ENCODE measurements around the gene HOPX. TPM values are rescaled to one million over a fixed set of nuclear protein-coding genes. Genes with fewer than 3 reads are reported as not detected.

Gene HOPX
- total RNA-seq, 1 experiment from 2014 or later = not detected

GRCh38 chr4:56622176-56622575, 58.9 kb downstream of the HOPX start:
- H3K36me3 Mint-ChIP-seq (ENCODE audit: insufficient read depth in 1 of 3, low read depth in 3 of 3) = peaks cover 10 to 25% (median 25%) of the 10 kb centered on the region in 3 experiments
- Histone ChIP-seq H3K18ac (ENCODE audit: insufficient read length, low read depth, low read length) (no peak overlapping the region), H2BK15ac (ENCODE audit: low read depth, low read length) (no peak overlapping the region), H4K91ac (ENCODE audit: insufficient read length, low read depth, low read length) (no peak overlapping the region), H3K9ac (ENCODE audit: extremely low read depth, insufficient read length, low read length) (no peak overlapping the region), H3K23me2 (ENCODE audit: insufficient read length, low read depth, low read length, poor library complexity, severe bottlenecking) (no peaks in the 10 kb centered on the region), H2BK12ac (ENCODE audit: insufficient read length, low read depth, low read length) (no peak overlapping the region), H4K20me1 (ENCODE audit: control insufficient read depth, insufficient read depth, insufficient read length) (no peaks in the 10 kb centered on the region), H3K79me2 (ENCODE audit: insufficient read depth, low read length) (no peaks in the 10 kb centered on the region), H3K9me3 (ENCODE audit: control insufficient read depth, low read depth, low read length) (no peaks in the 10 kb centered on the region), H3K79me1 (ENCODE audit: insufficient read depth, low read depth, low read length, poor library complexity, severe bottlenecking) (no peaks in the 10 kb centered on the region), H2BK120ac (ENCODE audit: low read depth, low read length, poor library complexity, severe bottlenecking) (no peak overlapping the region), H3K27me3 (ENCODE audit: insufficient read depth, low read length) (no peaks in the 10 kb centered on the region), H3K4ac (ENCODE audit: low read depth, low read length) (no peak overlapping the region), H2AFZ (ENCODE audit: low read length) (no peak overlapping the region), H3T11ph (ENCODE audit: low read length) (no peak overlapping the region), H3K56ac (ENCODE audit: insufficient read length, low read depth, low read length) (no peak overlapping the region), H3K23ac (ENCODE audit: insufficient read length, low read depth, low read length) (no peak overlapping the region), H3K14ac (ENCODE audit: insufficient read depth, low read length) (no peak overlapping the region), H4K5ac (ENCODE audit: insufficient read length, low read depth, low read length) (no peak overlapping the region), H4K8ac (replicated peaks; ENCODE audit: insufficient read length, low read depth, low read length) (no peak overlapping the region), H2BK5ac (ENCODE audit: insufficient read length, low read length) (no peak overlapping the region), H3K4me2 (ENCODE audit: insufficient read depth, insufficient read length, low read length) (no peak overlapping the region), H3K27ac (ENCODE audit: insufficient read length, low read depth, low read length) (no peak overlapping the region), H2BK20ac (ENCODE audit: low read depth, low read length, poor library complexity, severe bottlenecking) (no peak overlapping the region), H2AK5ac (ENCODE audit: insufficient read length, low read length) (no peak overlapping the region), H3K4me1 (ENCODE audit: insufficient read depth, low read length) (no peaks in the 10 kb centered on the region; the same call in 1 of the 2 replicates)
- DNase-seq = no peak
- WGBS (ENCODE audit: extremely low coverage, insufficient read length, low lambda C conversion rate) = no CpG with 5 or more reads among the region's 1 CpG
- no peak for TF ChIP-seq CTCF (conservative IDR thresholded peaks at IDR 0.05)
- peaks cover 10 to 18% of the 10 kb centered on the region in 2 experiments for H3K4me1 Mint-ChIP-seq
- no peak overlapping the region for H3K4me3 Mint-ChIP-seq
- no peak overlapping the region for H3K27ac Mint-ChIP-seq
- H3K27me3 Mint-ChIP-seq (ENCODE audit: low read depth) = peaks cover 41% of the 10 kb centered on the region
- peaks cover 35% of the 10 kb centered on the region in 2 experiments for H3K9me3 Mint-ChIP-seq
